ENCODE results near the gene NAALADL2. TPM values are rescaled to one million over a fixed set of nuclear protein-coding genes. Genes with fewer than 3 reads are reported as not detected.

The NAALADL2 gene
- total and polyA plus RNA-seq, 2 donors (not counting 1 experiment from before 2014, with no cell fraction given), result 8.8 to 11.6 TPM

- Histone ChIP-seq H3K4me2 (ENCODE audit: extremely low read depth, insufficient read depth, low read length) (no peak overlapping the region), H4K20me1 (ENCODE audit: control insufficient read depth, extremely low read depth, insufficient read depth, low read length) (no peaks in the 10 kb centered on the region), H3K27ac (ENCODE audit: insufficient read depth, low read length) (no peak overlapping the region), H3K79me2 (ENCODE audit: control insufficient read depth, insufficient read depth, low read length) (no peaks in the 10 kb centered on the region), H2AFZ (ENCODE audit: low read length) (no peak overlapping the region), H3K9ac (ENCODE audit: insufficient read depth, low read length) (no peak overlapping the region), H3K4me1 (ENCODE audit: control insufficient read depth, extremely low read depth, insufficient read depth, low read length) (no peaks in the 10 kb centered on the region), H3K27me3 (ENCODE audit: control insufficient read depth, insufficient read depth, low read length) (no peaks in the 10 kb centered on the region), H3K9me3 (ENCODE audit: control insufficient read depth, insufficient read depth, low read depth, low read length) (no peaks in the 10 kb centered on the region), H3K36me3 (ENCODE audit: control insufficient read depth, insufficient read depth, low read length) (no peaks in the 10 kb centered on the region), H3K4me3 (replicated peaks in 1 of 4; ENCODE audit: control extremely low read depth in 1 of 4, insufficient read depth in 1 of 4, low read depth in 3 of 4, low read length in 4 of 4) (no peak overlapping the region)
- TF ChIP-seq EZH2 (IDR thresholded peaks at IDR 0.05; ENCODE audit: low read length, missing control alignments) (no peak), CTCF (conservative IDR thresholded peaks at IDR 0.05 in 1 of 2, IDR thresholded peaks at IDR 0.05 in 1 of 2; ENCODE audit: low read depth in 1 of 2, low read length in 2 of 2) (no peak)
- DNase-seq (ENCODE audit: low read depth in 2 of 2), result peak; percentile 20 to 40
Measured at GRCh38 chr3:175383813-175384212, 524.7 kb downstream of the NAALADL2 start.

- no peak overlapping the region for H3K4me2 ChIP-seq (ENCODE audit: extremely low read depth, insufficient read depth, low read length)
- H3K27me3 ChIP-seq (ENCODE audit: control insufficient read depth, insufficient read depth, low read length), result no peaks in the 10 kb centered on the region
- H3K9me3 ChIP-seq (ENCODE audit: control insufficient read depth, insufficient read depth, low read depth, low read length), result no peaks in the 10 kb centered on the region
- H3K4me3 ChIP-seq (replicated peaks in 1 of 4; ENCODE audit: control extremely low read depth in 1 of 4, insufficient read depth in 1 of 4, low read depth in 3 of 4, low read length in 4 of 4), result no peak overlapping the region
- DNase-seq (ENCODE audit: low read depth in 2 of 2), result no peak
- no peaks in the 10 kb centered on the region for H3K79me2 ChIP-seq (ENCODE audit: control insufficient read depth, insufficient read depth, low read length)
- no peak overlapping the region for H3K9ac ChIP-seq (ENCODE audit: insufficient read depth, low read length)
- H3K36me3 ChIP-seq (ENCODE audit: control insufficient read depth, insufficient read depth, low read length), result no peaks in the 10 kb centered on the region
- H3K4me1 ChIP-seq (ENCODE audit: control insufficient read depth, extremely low read depth, insufficient read depth, low read length), result no peaks in the 10 kb centered on the region
- no peak for TF ChIP-seq EZH2 (IDR thresholded peaks at IDR 0.05; ENCODE audit: low read length, missing control alignments)
- no peak for TF ChIP-seq CTCF (conservative IDR thresholded peaks at IDR 0.05 in 1 of 2, IDR thresholded peaks at IDR 0.05 in 1 of 2; ENCODE audit: low read depth in 1 of 2, low read length in 2 of 2)
- H2AFZ ChIP-seq (ENCODE audit: low read length), result no peak overlapping the region
- no peaks in the 10 kb centered on the region for H4K20me1 ChIP-seq (ENCODE audit: control insufficient read depth, extremely low read depth, insufficient read depth, low read length)
- no peak overlapping the region for H3K27ac ChIP-seq (ENCODE audit: insufficient read depth, low read length)
Measured at GRCh38 chr3:175384569-175384968, 525.4 kb downstream of the NAALADL2 start.

GRCh38 chr3:175386630-175387029 is 527.5 kb downstream of the NAALADL2 start:
- Histone ChIP-seq H3K36me3 (ENCODE audit: control insufficient read depth, insufficient read depth, low read length) (no peaks in the 10 kb centered on the region), H3K4me2 (ENCODE audit: extremely low read depth, insufficient read depth, low read length) (no peak overlapping the region), H3K27me3 (ENCODE audit: control insufficient read depth, insufficient read depth, low read length) (no peaks in the 10 kb centered on the region), H3K27ac (ENCODE audit: insufficient read depth, low read length) (no peak overlapping the region), H4K20me1 (ENCODE audit: control insufficient read depth, extremely low read depth, insufficient read depth, low read length) (no peaks in the 10 kb centered on the region), H3K4me1 (ENCODE audit: control insufficient read depth, extremely low read depth, insufficient read depth, low read length) (no peaks in the 10 kb centered on the region), H3K9me3 (ENCODE audit: control insufficient read depth, insufficient read depth, low read depth, low read length) (no peaks in the 10 kb centered on the region), H2AFZ (ENCODE audit: low read length) (no peak overlapping the region), H3K79me2 (ENCODE audit: control insufficient read depth, insufficient read depth, low read length) (no peaks in the 10 kb centered on the region), H3K9ac (ENCODE audit: insufficient read depth, low read length) (no peak overlapping the region), H3K4me3 (replicated peaks in 1 of 4; ENCODE audit: control extremely low read depth in 1 of 4, insufficient read depth in 1 of 4, low read depth in 3 of 4, low read length in 4 of 4) (no peak overlapping the region)
- TF ChIP-seq CTCF (conservative IDR thresholded peaks at IDR 0.05 in 1 of 2, IDR thresholded peaks at IDR 0.05 in 1 of 2; ENCODE audit: low read depth in 1 of 2, low read length in 2 of 2) (no peak), EZH2 (IDR thresholded peaks at IDR 0.05; ENCODE audit: low read length, missing control alignments) (no peak)
- DNase-seq (ENCODE audit: low read depth in 2 of 2), result peak; percentile 78 to 99
